ENCODE data around the gene CDH12.
"Not testable (repeated sequence)": the region's sequence is repeated elsewhere in the genome, so short reads cannot be mapped to it uniquely, and the experiment has no call there.

Gene CDH12

GRCh38 chr5:22188651-22189050 lies 664.5 kb downstream of the CDH12 start:
- not testable (repeated sequence) for H3K4me2 ChIP-seq (ENCODE audit: low read length); H3K9me3 ChIP-seq (ENCODE audit: insufficient read depth, low read length)

GRCh38 chr5:22187632-22188228 lies 665.4 kb downstream of the CDH12 start:
- H3K36me3 ChIP-seq (replicated peaks; ENCODE audit: low read depth, low read length); H3K4me3 ChIP-seq (ENCODE audit: low read length); H4K20me1 ChIP-seq (ENCODE audit: insufficient read depth, low read length); H3K9me3 ChIP-seq (ENCODE audit: insufficient read depth, low read length); H3K27me3 ChIP-seq (ENCODE audit: low read depth, low read length); H3K4me1 ChIP-seq (ENCODE audit: low read length); H3K4me2 ChIP-seq (ENCODE audit: low read length); H3K9ac ChIP-seq (ENCODE audit: low read length); H3K79me2 ChIP-seq (ENCODE audit: low read length); H3K27ac ChIP-seq (ENCODE audit: low read length); H2AFZ ChIP-seq (ENCODE audit: low read depth, low read length): not testable (repeated sequence)

More at GRCh38 chr5:22188651-22189050, 664.5 kb downstream of the CDH12 start:
- H3K79me2 ChIP-seq (ENCODE audit: low read length); H3K27me3 ChIP-seq (ENCODE audit: low read depth, low read length); H3K4me3 ChIP-seq (ENCODE audit: low read length); H4K20me1 ChIP-seq (ENCODE audit: insufficient read depth, low read length); H2AFZ ChIP-seq (ENCODE audit: low read depth, low read length); H3K36me3 ChIP-seq (replicated peaks; ENCODE audit: low read depth, low read length); H3K9ac ChIP-seq (ENCODE audit: low read length); H3K27ac ChIP-seq (ENCODE audit: low read length): not testable (repeated sequence)
- H3K4me1 ChIP-seq (ENCODE audit: low read length): peaks cover 16% of the 10 kb centered on the region

- H3K4me3 ChIP-seq (ENCODE audit: low read length); H3K4me2 ChIP-seq (ENCODE audit: low read length); H3K27ac ChIP-seq (ENCODE audit: low read length); H3K9me3 ChIP-seq (ENCODE audit: insufficient read depth, low read length); H3K4me1 ChIP-seq (ENCODE audit: low read length); H3K36me3 ChIP-seq (replicated peaks; ENCODE audit: low read depth, low read length); H2AFZ ChIP-seq (ENCODE audit: low read depth, low read length); H3K79me2 ChIP-seq (ENCODE audit: low read length); H3K27me3 ChIP-seq (ENCODE audit: low read depth, low read length); H3K9ac ChIP-seq (ENCODE audit: low read length); H4K20me1 ChIP-seq (ENCODE audit: insufficient read depth, low read length): not testable (repeated sequence)
These were observed 683.9 kb downstream of the CDH12 start for GRCh38 chr5:22169226-22169625.

- not testable (repeated sequence) for H3K4me1 ChIP-seq (ENCODE audit: low read length); H4K20me1 ChIP-seq (ENCODE audit: insufficient read depth, low read length); H2AFZ ChIP-seq (ENCODE audit: low read depth, low read length); H3K79me2 ChIP-seq (ENCODE audit: low read length); H3K27ac ChIP-seq (ENCODE audit: low read length); H3K4me2 ChIP-seq (ENCODE audit: low read length); H3K9me3 ChIP-seq (ENCODE audit: insufficient read depth, low read length); H3K27me3 ChIP-seq (ENCODE audit: low read depth, low read length); H3K9ac ChIP-seq (ENCODE audit: low read length); H3K36me3 ChIP-seq (replicated peaks; ENCODE audit: low read depth, low read length); H3K4me3 ChIP-seq (ENCODE audit: low read length)
These were observed 684.4 kb downstream of the CDH12 start for GRCh38 chr5:22168704-22169103.

- H3K36me3 ChIP-seq (replicated peaks; ENCODE audit: low read depth, low read length); H3K27me3 ChIP-seq (ENCODE audit: low read depth, low read length); H3K79me2 ChIP-seq (ENCODE audit: low read length); H3K4me2 ChIP-seq (ENCODE audit: low read length); H3K4me3 ChIP-seq (ENCODE audit: low read length); H4K20me1 ChIP-seq (ENCODE audit: insufficient read depth, low read length); H3K27ac ChIP-seq (ENCODE audit: low read length); H3K9ac ChIP-seq (ENCODE audit: low read length); H2AFZ ChIP-seq (ENCODE audit: low read depth, low read length); H3K9me3 ChIP-seq (ENCODE audit: insufficient read depth, low read length); H3K4me1 ChIP-seq (ENCODE audit: low read length): not testable (repeated sequence)
These were observed 687.2 kb downstream of the CDH12 start for GRCh38 chr5:22165931-22166330.

- not testable (repeated sequence) for H4K20me1 ChIP-seq (ENCODE audit: insufficient read depth, low read length); H2AFZ ChIP-seq (ENCODE audit: low read depth, low read length); H3K9ac ChIP-seq (ENCODE audit: low read length); H3K4me3 ChIP-seq (ENCODE audit: low read length); H3K4me1 ChIP-seq (ENCODE audit: low read length); H3K9me3 ChIP-seq (ENCODE audit: insufficient read depth, low read length); H3K79me2 ChIP-seq (ENCODE audit: low read length); H3K36me3 ChIP-seq (replicated peaks; ENCODE audit: low read depth, low read length); H3K27me3 ChIP-seq (ENCODE audit: low read depth, low read length); H3K4me2 ChIP-seq (ENCODE audit: low read length); H3K27ac ChIP-seq (ENCODE audit: low read length)
These were observed 688.0 kb downstream of the CDH12 start for GRCh38 chr5:22164910-22165748.

DNA sequence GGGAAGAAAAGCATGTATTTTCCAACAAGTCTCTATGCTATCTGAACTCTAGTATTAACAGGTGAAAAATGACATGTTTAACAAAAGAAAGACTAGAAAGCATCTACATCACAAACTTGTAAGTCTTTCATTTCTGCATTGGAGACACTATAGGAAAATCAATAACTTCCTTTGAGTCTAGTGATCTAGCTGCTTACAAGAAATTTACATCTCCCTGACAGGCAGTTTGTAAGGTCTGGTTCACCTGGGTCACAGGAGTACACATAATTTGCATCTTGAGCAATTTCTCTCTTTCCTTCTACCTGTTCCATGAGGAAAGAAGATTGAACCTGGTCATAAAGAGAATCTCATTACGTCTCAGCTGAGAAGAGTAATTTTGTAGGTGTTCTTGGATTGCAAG lies 696.2 kb downstream of the CDH12 start:
- not testable (repeated sequence) for H3K27ac ChIP-seq (ENCODE audit: low read length); H3K36me3 ChIP-seq (replicated peaks; ENCODE audit: low read depth, low read length); H3K4me2 ChIP-seq (ENCODE audit: low read length); H3K9ac ChIP-seq (ENCODE audit: low read length); H3K9me3 ChIP-seq (ENCODE audit: insufficient read depth, low read length); H3K4me3 ChIP-seq (ENCODE audit: low read length); H3K27me3 ChIP-seq (ENCODE audit: low read depth, low read length); H4K20me1 ChIP-seq (ENCODE audit: insufficient read depth, low read length); H2AFZ ChIP-seq (ENCODE audit: low read depth, low read length); H3K4me1 ChIP-seq (ENCODE audit: low read length); H3K79me2 ChIP-seq (ENCODE audit: low read length)

DNA sequence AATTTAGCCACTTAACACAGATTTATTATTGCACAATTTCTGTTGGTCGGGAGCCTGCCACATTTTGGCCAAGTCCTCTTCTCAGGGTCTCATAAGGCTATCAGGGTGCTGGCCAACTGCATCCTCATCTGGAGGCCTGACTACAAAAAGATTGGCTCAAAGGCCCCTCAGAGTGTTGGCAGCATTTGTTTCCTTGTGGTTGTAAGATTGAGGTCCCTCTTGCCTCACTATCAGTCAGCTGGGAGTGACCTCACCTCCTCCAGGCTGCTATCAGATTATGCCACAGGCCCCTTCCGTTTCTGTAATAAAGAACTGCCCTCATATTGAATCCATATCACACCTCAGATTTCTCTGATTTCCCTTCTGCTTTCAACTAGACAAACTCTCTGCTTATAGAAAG lies 698.4 kb downstream of the CDH12 start:
- H3K4me1 ChIP-seq (ENCODE audit: low read length); H3K4me2 ChIP-seq (ENCODE audit: low read length); H3K9ac ChIP-seq (ENCODE audit: low read length); H3K4me3 ChIP-seq (ENCODE audit: low read length); H3K27me3 ChIP-seq (ENCODE audit: low read depth, low read length); H3K36me3 ChIP-seq (replicated peaks; ENCODE audit: low read depth, low read length); H2AFZ ChIP-seq (ENCODE audit: low read depth, low read length); H3K79me2 ChIP-seq (ENCODE audit: low read length); H3K27ac ChIP-seq (ENCODE audit: low read length); H4K20me1 ChIP-seq (ENCODE audit: insufficient read depth, low read length); H3K9me3 ChIP-seq (ENCODE audit: insufficient read depth, low read length): not testable (repeated sequence)

GRCh38 chr5:22151801-22152200 lies 701.3 kb downstream of the CDH12 start:
- H2AFZ ChIP-seq (ENCODE audit: low read depth, low read length); H4K20me1 ChIP-seq (ENCODE audit: insufficient read depth, low read length); H3K4me2 ChIP-seq (ENCODE audit: low read length): not testable (repeated sequence)

GRCh38 chr5:22140418-22140817 lies 712.7 kb downstream of the CDH12 start:
- not testable (repeated sequence) for H3K4me3 ChIP-seq (ENCODE audit: low read length); H2AFZ ChIP-seq (ENCODE audit: low read depth, low read length); H3K79me2 ChIP-seq (ENCODE audit: low read length); H3K36me3 ChIP-seq (replicated peaks; ENCODE audit: low read depth, low read length); H3K4me1 ChIP-seq (ENCODE audit: low read length); H3K27ac ChIP-seq (ENCODE audit: low read length); H3K4me2 ChIP-seq (ENCODE audit: low read length); H3K9ac ChIP-seq (ENCODE audit: low read length); H3K9me3 ChIP-seq (ENCODE audit: insufficient read depth, low read length); H4K20me1 ChIP-seq (ENCODE audit: insufficient read depth, low read length); H3K27me3 ChIP-seq (ENCODE audit: low read depth, low read length)

More at GRCh38 chr5:22151801-22152200, 701.3 kb downstream of the CDH12 start:
- H3K9ac ChIP-seq (ENCODE audit: low read length); H3K4me3 ChIP-seq (ENCODE audit: low read length); H3K27me3 ChIP-seq (ENCODE audit: low read depth, low read length); H3K79me2 ChIP-seq (ENCODE audit: low read length); H3K36me3 ChIP-seq (replicated peaks; ENCODE audit: low read depth, low read length); H3K9me3 ChIP-seq (ENCODE audit: insufficient read depth, low read length); H3K4me1 ChIP-seq (ENCODE audit: low read length); H3K27ac ChIP-seq (ENCODE audit: low read length): not testable (repeated sequence)
